GM19395 (cell line): ENCODE data around the gene MIGA1.
"Not testable (repeated sequence)": the region's sequence is repeated elsewhere in the genome, so short reads cannot be mapped to it uniquely, and the experiment has no call there.

Experiments
- ATAC-seq: cut with Tn5 transposase; IDR thresholded peaks from one replicate; pipeline ENCODE4 v1.9.1; 2021; ENCODE audit warnings: mild to moderate bottlenecking, moderate library complexity; ENCODE audit not compliant: unreplicated experiment

MIGA1 gene

GRCh38 chr1:77900687-77901293, 121.3 kb downstream of the MIGA1 start:
- no peak for ATAC-seq

- no peak for ATAC-seq
Measured at GRCh38 chr1:77905603-77906002, 126.2 kb downstream of the MIGA1 start.

GRCh38 chr1:77906019-77906545, 126.6 kb downstream of the MIGA1 start:
- ATAC-seq: no peak

GRCh38 chr1:77906624-77907023, 127.2 kb downstream of the MIGA1 start:
- ATAC-seq: no peak

- no peak for ATAC-seq
Measured at GRCh38 chr1:77910116-77910515, 130.7 kb downstream of the MIGA1 start.

- not testable (repeated sequence) for ATAC-seq
Measured at GRCh38 chr1:77918918-77919317, 139.5 kb downstream of the MIGA1 start.

- ATAC-seq: no peak
Measured at GRCh38 chr1:77925518-77925917, 146.1 kb downstream of the MIGA1 start.

GRCh38 chr1:77925956-77926355, 146.5 kb downstream of the MIGA1 start:
- no peak for ATAC-seq

- ATAC-seq: peak; percentile 62
Measured at GRCh38 chr1:77926561-77927357, 147.3 kb downstream of the MIGA1 start.

GRCh38 chr1:77927414-77927813, 148.0 kb downstream of the MIGA1 start:
- peak; percentile 26 for ATAC-seq
